HepG2 (cell line): ENCODE measurements around the gene TSG101. TPM values are rescaled to one million over a fixed set of nuclear protein-coding genes. Genes with fewer than 3 reads are reported as not detected.

Experiments
- ATAC-seq: fragments of 200-7000 bp; cut with Tn5 transposase; 3 replicates; pipeline ENCODE4 v1.9.1; 2020; ENCODE audit warnings: mild to moderate bottlenecking, moderate library complexity
- BruUV-seq: library from RNA; stranded (reverse); fragments of 400-500 nt; replicated peaks from 2 replicates; lab custom pipeline; 2021; lab: Mats Ljungman, UMichigan
- CTCF ChIA-PET: fragments of 300-600 bp; formaldehyde crosslinking; extraction: SDS; loops from one replicate; lab custom pipeline; 2021; ENCODE audit warnings: low total read pairs, inconsistent platforms, low intra/inter-chr PET ratio; lab: Yijun Ruan, JAX
- POLR2A ChIA-PET: fragments of 350-600 bp; sonication (Branson Sonifier 250); formaldehyde crosslinking; loops from one replicate; lab custom pipeline; 2020; ENCODE audit warnings: antibody characterized with exemption, inconsistent platforms; lab: Yijun Ruan, JAX
- DNase-seq: peaks from one replicate; pipeline ENCODE4 v3.0.0-alpha.2; 2015; ENCODE audit warnings: low spot score
- FAIRE-seq: peaks from 3 replicates; lab custom pipeline; 2011; peaks lifted over from hg19 to GRCh38; lab: Jason Lieb, UNC
- H2AFZ ChIP-seq: one replicate; pipeline ENCODE4 v1.6.1; 2011; ENCODE audit warnings: low read length, inconsistent platforms
- H3K27ac ChIP-seq: fragments of 300-600 bp; 3 replicates; pipeline ENCODE4 v1.8.0; 2011; ENCODE audit warnings: mixed run types, mild to moderate bottlenecking, mixed read lengths, low read length, inconsistent platforms; ENCODE audit not compliant: insufficient read depth; ENCODE audit errors: extremely low read length
- H3K27me3 ChIP-seq, 2 experiments: fragments of 200-600 bp in 1 of 2; 2 replicates in 1 of 2; 3 replicates in 1 of 2; pipeline versions ENCODE4 v1.6.0 to v1.8.0; 2011; ENCODE audit warnings: low read length in 2 of 2, mild to moderate bottlenecking in 2 of 2, moderate library complexity in 2 of 2, inconsistent platforms in 1 of 2; ENCODE audit not compliant: insufficient read depth in 2 of 2, control insufficient read depth in 1 of 2
- H3K36me3 ChIP-seq, 2 experiments: fragments of 200-600 bp in 1 of 2; replicated peaks in 1 of 2; 2 replicates in 1 of 2; 3 replicates in 1 of 2; pipeline versions ENCODE4 v1.5.1 to v1.8.0; 2011; ENCODE audit warnings: low read length in 2 of 2, inconsistent platforms in 1 of 2; ENCODE audit not compliant: insufficient read depth in 2 of 2, control insufficient read depth in 1 of 2
- H3K4me1 ChIP-seq: 2 replicates; pipeline ENCODE4 v1.5.1; 2012; ENCODE audit warnings: low read length, inconsistent platforms; ENCODE audit not compliant: insufficient read depth
- H3K4me2 ChIP-seq: 2 replicates; pipeline ENCODE4 v1.6.0; 2011; ENCODE audit warnings: low read depth, low read length, inconsistent platforms
- H3K4me3 ChIP-seq, 3 experiments: fragments of 200-600 bp in 1 of 3; sonication (generic), shearing (Covaris generic) in 1 of 3; replicated peaks in 1 of 3; 2 replicates each; pipeline ENCODE4 v1.5.1; 2011 to 2016; ENCODE audit warnings: low read length in 3 of 3, inconsistent platforms in 2 of 3, low read depth in 2 of 3, mild to moderate bottlenecking in 2 of 3, control low read depth in 1 of 3, mixed read lengths in 1 of 3; ENCODE audit not compliant: insufficient read depth in 1 of 3
- H3K79me2 ChIP-seq: one replicate; pipeline ENCODE4 v1.6.1; 2011; ENCODE audit warnings: low read length, inconsistent platforms; ENCODE audit not compliant: insufficient read depth
- H3K9ac ChIP-seq: 2 replicates; pipeline ENCODE4 v1.6.0; 2011; ENCODE audit warnings: mild to moderate bottlenecking, low read depth, low read length, inconsistent platforms; ENCODE audit not compliant: insufficient read depth
- H3K9me3 ChIP-seq: 2 replicates; pipeline ENCODE4 v1.5.1; 2012; ENCODE audit warnings: mild to moderate bottlenecking, low read length
- H4K20me1 ChIP-seq: 2 replicates; pipeline ENCODE4 v1.6.0; 2011; ENCODE audit warnings: inconsistent platforms, mild to moderate bottlenecking, low read length, moderate library complexity; ENCODE audit not compliant: insufficient read depth
- KAT2B ChIP-seq: fragments of 150-350 bp; IDR thresholded peaks from 2 replicates; pipeline ENCODE4 v1.6.1; 2014; ENCODE audit warnings: low read depth, low read length, borderline replicate concordance
- MAFF ChIP-seq: IDR thresholded peaks from 2 replicates; pipeline ENCODE4 v1.6.1; 2011; ENCODE audit warnings: low read depth, low read length, improper control_type of control experiment
- MAFK ChIP-seq, 2 experiments: IDR thresholded peaks in 1 of 2; conservative IDR thresholded peaks in 1 of 2; 2 replicates each; pipeline ENCODE4 v1.6.1; 2011; ENCODE audit warnings: improper control_type of control experiment in 2 of 2, low read length in 2 of 2
- MBNL3 ChIP-seq: fragments of 250-450 bp; sonication (Bioruptor Pico); conservative IDR thresholded peaks from 2 replicates; pipeline ENCODE4 v1.8.0; 2022; ENCODE audit warnings: mild to moderate bottlenecking, inconsistent platforms
- SP2 ChIP-seq: sonication (generic); formaldehyde crosslinking; IDR thresholded peaks from 2 replicates; pipeline ENCODE4 v1.5.1; 2020; ENCODE audit warnings: mild to moderate bottlenecking, missing genetic modification reagents
- SRF ChIP-seq: IDR thresholded peaks from 2 replicates; pipeline ENCODE4 v1.6.1; 2011; ENCODE audit warnings: mild to moderate bottlenecking, low read depth, low read length, moderate library complexity
- ZNF253 ChIP-seq: sonication (generic); formaldehyde crosslinking; IDR thresholded peaks from 2 replicates; pipeline ENCODE4 v1.8.0; 2022; ENCODE audit warnings: mild to moderate bottlenecking, missing genetic modification reagents, borderline replicate concordance
- ZNF607 ChIP-seq: sonication (generic); formaldehyde crosslinking; IDR thresholded peaks from 2 replicates; pipeline ENCODE4 v1.5.1; 2020; ENCODE audit warnings: missing genetic modification reagents, mild to moderate bottlenecking, borderline replicate concordance
- WGBS: methylation state at CpG from one replicate; pipeline ENCODE4 v1.1.6; 2017; ENCODE audit warnings: low lambda C conversion rate; 5-methylcytosine and 5-hydroxymethylcytosine counted together
- in situ Hi-C: cut with HindIII; loops from 2 replicates; pipeline ENCODE4 v1.10.0; 2017; ENCODE audit warnings: low pct_unique_long_range_greater_than_20kb; ENCODE audit not compliant: extremely low pct_ligation_motif_present
- intact Hi-C: fragments of 100-400 bp; cut with micrococcal nuclease; formaldehyde crosslinking; loops from one replicate; pipeline ENCODE4 v1.10.0; 2022; ENCODE audit not compliant: unreplicated experiment
- polyA plus RNA-seq, 8 experiments: library from polyadenylated mRNA; depleted of rRNA in 3 of 8; stranded (reverse) in 7 of 8; unstranded in 1 of 8; fragments of >200 nt; fragmentation: Illumina TruSeq in 4 of 8; extraction: Trizol in 4 of 8; gene quantifications; 2 replicates each; pipeline versions ENCODE4 v1.2.1 to v1.2.3, GENCODE V29; 2011 to 2016; ENCODE audit warnings: low read depth in 4 of 8, missing spikeins in 1 of 8, mixed read lengths in 1 of 8; ENCODE audit not compliant: insufficient read depth in 1 of 8
- total RNA-seq, 5 experiments: library from RNA; depleted of rRNA; stranded (reverse); fragments of >200 nt; fragmentation: Illumina TruSeq; extraction: Trizol; gene quantifications; 2 replicates each; pipeline ENCODE4 v1.2.3, GENCODE V29; 2016; ENCODE audit warnings: low read depth in 1 of 5
- TF ChIP-seq, protein P1 (sequence below): sonication (generic); formaldehyde crosslinking; IDR thresholded peaks from 2 replicates; pipeline ENCODE4 v1.4.0; 2020; ENCODE audit warnings: missing genetic modification reagents
- TF ChIP-seq, protein P2 (sequence below): sonication (generic); formaldehyde crosslinking; IDR thresholded peaks from 2 replicates; pipeline ENCODE4 v1.4.0; 2020; ENCODE audit warnings: mild to moderate bottlenecking, missing genetic modification reagents

TSG101 gene
- total and polyA plus RNA-seq, 2 of the 13 experiments (the other 11 are each of a cell fraction or from before 2014, with no cell fraction given): 69.3 to 206 TPM

DNA sequence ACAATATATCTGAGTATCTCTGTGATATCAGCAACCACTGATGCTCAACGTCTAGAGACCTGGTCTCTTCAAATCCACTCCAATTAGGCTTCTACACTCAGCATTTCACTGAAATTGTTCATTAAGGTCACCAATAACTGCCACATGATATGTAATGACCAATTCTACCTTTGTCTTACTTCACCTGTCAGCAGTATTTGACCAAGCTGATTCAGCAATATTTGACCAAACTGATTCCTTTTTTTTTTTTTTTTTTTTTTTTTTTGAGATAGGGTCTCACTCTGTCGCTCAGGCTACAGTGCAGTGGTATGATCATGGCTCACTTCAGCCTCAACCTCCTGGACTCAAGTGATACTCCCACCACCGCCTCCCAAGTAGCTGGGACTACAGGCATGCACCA, 5.6 kb downstream of the TSG101 start:
- no TSS peak for BruUV-seq
- no peak overlapping the region for H3K4me2 ChIP-seq
- ATAC-seq: no peak
- no peaks in the 10 kb centered on the region; a peak in 1 of 5 replicates for H3K27me3 ChIP-seq
- H4K20me1 ChIP-seq: 0 out of 2 replicates have a peak, but pooled peaks cover 2% of the 10 kb centered on the region
- POLR2A ChIA-PET: interaction anchor here (0.7 to 2.5 kb wide), 3 partner anchors 74 to 199 kb away, joined by 3 to 7 read pairs (median 3); partner anchors contain the start of gene HPS5
- no peak overlapping the region for H3K9ac ChIP-seq
- H3K4me3 ChIP-seq: no peak overlapping the region
- peaks cover 1 to 3% of the 10 kb centered on the region in 2 experiments; a peak in 1 of 5 replicates for H3K36me3 ChIP-seq
- 100% methylated on average over 3 of the region's 3 CpGs for WGBS
- peaks cover 32% of the 10 kb centered on the region for H3K4me1 ChIP-seq
- intact Hi-C loops: loop anchor here (10.0 kb wide), 1 partner anchor 126 kb away; the partner anchor contains the start of gene LDHA
- no peak overlapping the region for H3K27ac ChIP-seq
- TF ChIP-seq KAT2B: no peak
- no peak for TF ChIP-seq MBNL3
- TF ChIP-seq, protein P1, sequence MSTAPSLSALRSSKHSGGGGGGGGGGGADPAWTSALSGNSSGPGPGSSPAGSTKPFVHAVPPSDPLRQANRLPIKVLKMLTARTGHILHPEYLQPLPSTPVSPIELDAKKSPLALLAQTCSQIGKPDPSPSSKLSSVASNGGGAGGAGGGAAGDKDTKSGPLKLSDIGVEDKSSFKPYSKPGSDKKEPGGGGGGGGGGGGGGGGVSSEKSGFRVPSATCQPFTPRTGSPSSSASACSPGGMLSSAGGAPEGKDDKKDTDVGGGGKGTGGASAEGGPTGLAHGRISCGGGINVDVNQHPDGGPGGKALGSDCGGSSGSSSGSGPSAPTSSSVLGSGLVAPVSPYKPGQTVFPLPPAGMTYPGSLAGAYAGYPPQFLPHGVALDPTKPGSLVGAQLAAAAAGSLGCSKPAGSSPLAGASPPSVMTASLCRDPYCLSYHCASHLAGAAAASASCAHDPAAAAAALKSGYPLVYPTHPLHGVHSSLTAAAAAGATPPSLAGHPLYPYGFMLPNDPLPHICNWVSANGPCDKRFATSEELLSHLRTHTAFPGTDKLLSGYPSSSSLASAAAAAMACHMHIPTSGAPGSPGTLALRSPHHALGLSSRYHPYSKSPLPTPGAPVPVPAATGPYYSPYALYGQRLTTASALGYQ: no peak
- TF ChIP-seq ZNF607 (CRISPR knock-in tag): no peak
- peak; percentile 95 to 97 for TF ChIP-seq MAFK (conservative IDR thresholded peaks at IDR 0.05 in 1 of 2, IDR thresholded peaks at IDR 0.05 in 1 of 2; ENCODE audit: low read length in 2 of 2)
- TF ChIP-seq SRF: no peak
- TF ChIP-seq, protein P2, sequence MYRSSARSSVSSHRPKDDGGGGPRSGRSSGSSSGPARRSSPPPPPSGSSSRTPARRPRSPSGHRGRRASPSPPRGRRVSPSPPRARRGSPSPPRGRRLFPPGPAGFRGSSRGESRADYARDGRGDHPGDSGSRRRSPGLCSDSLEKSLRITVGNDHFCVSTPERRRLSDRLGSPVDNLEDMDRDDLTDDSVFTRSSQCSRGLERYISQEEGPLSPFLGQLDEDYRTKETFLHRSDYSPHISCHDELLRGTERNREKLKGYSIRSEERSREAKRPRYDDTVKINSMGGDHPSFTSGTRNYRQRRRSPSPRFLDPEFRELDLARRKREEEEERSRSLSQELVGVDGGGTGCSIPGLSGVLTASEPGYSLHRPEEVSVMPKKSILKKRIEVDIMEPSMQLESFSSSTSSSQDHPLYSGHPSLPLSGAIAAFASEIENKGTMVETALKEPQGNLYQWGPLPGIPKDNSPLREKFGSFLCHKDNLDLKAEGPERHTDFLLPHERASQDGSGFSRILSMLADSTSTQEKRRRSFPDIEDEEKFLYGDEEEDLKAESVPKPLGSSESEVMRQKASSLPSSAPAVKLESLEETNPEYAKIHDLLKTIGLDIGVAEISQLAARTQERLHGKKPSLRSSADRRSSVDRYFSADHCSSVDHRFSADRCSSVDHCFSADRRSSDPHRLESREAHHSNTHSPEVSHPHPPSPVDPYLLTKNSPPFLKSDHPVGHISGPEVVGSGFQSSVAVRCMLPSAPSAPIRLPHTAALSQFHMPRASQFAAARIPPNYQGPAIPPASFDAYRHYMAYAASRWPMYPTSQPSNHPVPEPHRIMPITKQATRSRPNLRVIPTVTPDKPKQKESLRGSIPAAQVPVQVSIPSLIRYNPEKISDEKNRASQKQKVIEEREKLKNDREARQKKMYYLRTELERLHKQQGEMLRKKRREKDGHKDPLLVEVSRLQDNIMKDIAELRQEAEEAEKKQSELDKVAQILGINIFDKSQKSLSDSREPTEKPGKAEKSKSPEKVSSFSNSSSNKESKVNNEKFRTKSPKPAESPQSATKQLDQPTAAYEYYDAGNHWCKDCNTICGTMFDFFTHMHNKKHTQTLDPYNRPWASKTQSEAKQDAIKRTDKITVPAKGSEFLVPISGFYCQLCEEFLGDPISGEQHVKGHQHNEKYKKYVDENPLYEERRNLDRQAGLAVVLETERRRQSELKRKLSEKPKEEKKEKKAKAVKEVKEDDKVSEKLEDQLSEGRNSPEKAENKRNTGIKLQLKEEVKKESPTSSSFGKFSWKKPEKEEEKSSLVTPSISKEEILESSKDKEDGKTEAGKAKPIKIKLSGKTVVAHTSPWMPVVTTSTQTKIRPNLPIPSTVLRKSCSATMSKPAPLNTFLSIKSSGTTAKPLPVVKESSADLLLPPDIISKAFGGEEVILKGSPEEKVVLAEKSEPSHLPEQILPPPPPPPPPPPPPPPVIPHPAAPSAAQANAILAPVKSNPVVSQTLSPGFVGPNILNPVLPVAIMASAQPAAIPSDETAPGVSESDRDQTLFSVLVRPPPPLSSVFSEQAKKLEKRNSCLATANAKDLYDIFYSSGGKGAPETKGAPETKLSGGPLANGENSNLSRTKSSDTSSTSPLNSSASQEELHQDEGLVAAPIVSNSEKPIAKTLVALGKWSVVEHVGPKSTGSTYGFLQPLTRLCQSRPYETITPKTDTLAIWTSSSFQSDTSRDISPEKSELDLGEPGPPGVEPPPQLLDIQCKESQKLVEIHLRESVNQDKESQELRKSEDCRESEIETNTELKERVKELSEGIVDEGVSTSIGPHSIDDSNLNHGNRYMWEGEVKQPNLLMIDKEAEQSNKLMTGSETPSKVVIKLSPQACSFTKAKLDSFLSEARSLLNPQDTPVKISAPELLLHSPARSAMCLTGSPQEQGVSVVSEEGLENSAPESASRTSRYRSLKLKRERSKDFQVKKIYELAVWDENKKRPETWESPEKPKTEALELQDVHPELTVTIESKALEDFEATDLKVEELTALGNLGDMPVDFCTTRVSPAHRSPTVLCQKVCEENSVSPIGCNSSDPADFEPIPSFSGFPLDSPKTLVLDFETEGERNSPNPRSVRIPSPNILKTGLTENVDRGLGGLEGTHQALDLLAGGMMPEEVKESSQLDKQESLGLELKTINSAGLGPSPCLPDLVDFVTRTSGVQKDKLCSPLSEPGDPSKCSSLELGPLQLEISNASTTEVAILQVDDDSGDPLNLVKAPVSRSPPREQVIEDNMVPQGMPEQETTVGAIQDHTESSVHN (CRISPR knock-in tag): no peak
- TF ChIP-seq ZNF253 (CRISPR knock-in tag): no peak
- TF ChIP-seq SP2 (CRISPR knock-in tag): no peak
- peak; percentile 97 for TF ChIP-seq MAFF
- TF ChIP-seq, all 625 proteins: peak for 2
- no peak for FAIRE-seq
- Histone ChIP-seq H3K9me3 (no peaks in the 10 kb centered on the region), H3K79me2 (peaks cover 30% of the 10 kb centered on the region), H2AFZ (no peak overlapping the region)
- no peak for DNase-seq
- in situ Hi-C loops: no loop called here
- CTCF ChIA-PET: no interaction called here
